Body of pancreas (tissue), 4 donors: ENCODE data around the gene RAB1A.

Experiments
- CTCF ChIP-seq, 7 experiments: fragments of 450-650 bp in 4 of 7; fragments of 200-600 bp in 3 of 7; sonication (generic) in 3 of 7; IDR thresholded peaks; one replicate each; pipeline ENCODE4 v1.5.1; 2016 to 2019; ENCODE audit warnings: antibody characterized with exemption in 7 of 7
- POLR2A ChIP-seq, 3 donors: fragments of 450-650 bp; IDR thresholded peaks; one replicate each; pipeline ENCODE4 v1.6.1; 2016; ENCODE audit warnings: antibody characterized with exemption in 3 of 3, mild to moderate bottlenecking in 2 of 3

- TF ChIP-seq POLR2A (IDR thresholded peaks at IDR 0.05), result no peak
- TF ChIP-seq CTCF (IDR thresholded peaks at IDR 0.05), result no peak
These were observed 13.3 kb downstream of the RAB1A start for GRCh38 chr2:65116645-65117044.
